EL (cell line): Measurements from ENCODE around the gene BCAS3.

ENCODE experiments used
- DNase-seq: peaks from one replicate; pipeline ENCODE4 v3.0.0-alpha.2; 2016

The BCAS3 gene

DNA sequence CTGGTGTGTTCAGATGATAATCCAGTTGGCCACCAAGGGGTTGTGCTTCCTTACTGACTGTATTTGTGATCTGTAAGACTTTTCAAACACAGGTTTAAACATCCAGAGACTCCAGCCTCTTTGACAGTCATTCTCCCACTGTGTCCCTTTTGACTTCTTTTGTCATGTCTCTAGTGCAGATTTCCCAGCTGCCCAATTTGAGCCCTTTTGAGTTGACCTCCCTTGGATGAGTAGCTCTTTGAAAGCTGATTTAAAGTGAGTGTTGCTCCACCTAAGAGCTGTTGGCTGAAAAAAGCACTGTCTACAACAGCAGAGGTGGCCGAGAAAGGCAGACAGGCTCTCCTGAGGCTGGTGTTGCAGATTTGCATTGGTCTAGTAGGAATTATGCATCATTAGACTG lies 533.6 kb downstream of the BCAS3 start:
- no peak for DNase-seq

DNA sequence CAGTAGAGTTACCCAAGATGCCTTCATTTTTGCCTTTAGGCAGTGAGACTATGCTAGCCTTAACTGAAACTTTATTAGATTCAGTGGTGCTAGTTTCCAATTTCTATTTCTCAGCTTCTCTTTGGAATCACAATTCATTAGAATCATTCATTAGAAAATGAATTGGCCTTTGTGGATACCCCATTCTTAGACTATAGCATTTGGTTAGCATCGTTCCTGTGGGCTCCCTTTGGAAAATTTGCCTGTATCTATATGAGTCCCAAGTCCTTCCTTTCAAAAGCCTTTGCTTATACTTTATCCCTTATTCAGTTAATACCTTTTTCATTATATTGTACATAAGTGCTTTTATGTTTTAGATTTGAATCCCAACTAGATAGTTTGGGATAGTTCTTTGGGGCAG lies 535.0 kb downstream of the BCAS3 start:
- DNase-seq: no peak

DNA sequence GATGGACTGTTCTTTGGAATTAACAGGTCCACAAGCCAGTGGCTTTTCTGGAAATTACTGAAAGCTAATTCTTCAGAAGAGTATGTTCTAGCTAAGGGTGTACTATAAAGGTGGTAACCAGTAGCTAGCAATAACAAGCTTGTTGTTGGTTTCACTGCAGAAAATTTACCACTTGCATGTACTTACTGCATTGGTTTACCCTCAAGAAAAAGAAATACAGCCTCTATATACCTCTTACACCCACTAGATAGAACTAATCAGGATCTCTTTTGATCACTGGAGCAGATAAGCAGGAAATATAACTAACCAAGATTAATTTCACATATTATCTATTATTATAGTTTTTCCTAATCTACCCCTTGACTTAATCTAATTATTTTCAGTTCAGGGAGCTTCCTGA lies 537.1 kb downstream of the BCAS3 start:
- DNase-seq: no peak

DNA sequence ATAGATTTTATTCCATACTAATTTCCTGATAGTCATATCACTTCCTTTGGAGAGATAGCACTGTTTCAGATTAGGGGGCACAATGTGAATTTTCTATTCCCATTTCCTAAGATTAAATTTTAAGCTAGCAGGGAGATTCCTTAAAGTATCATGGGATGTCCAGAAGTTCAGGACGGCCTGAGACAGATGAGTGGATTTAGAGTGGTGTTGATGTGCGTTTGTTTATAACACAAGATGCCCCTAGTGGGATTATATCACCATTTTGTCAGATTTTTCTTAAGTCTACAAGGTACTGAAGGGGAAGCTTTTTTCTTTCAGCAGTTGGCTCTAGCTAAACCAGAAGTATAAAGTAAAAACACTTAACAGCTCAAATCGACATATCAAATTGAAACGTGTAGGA lies 538.4 kb downstream of the BCAS3 start:
- DNase-seq: no peak

DNA sequence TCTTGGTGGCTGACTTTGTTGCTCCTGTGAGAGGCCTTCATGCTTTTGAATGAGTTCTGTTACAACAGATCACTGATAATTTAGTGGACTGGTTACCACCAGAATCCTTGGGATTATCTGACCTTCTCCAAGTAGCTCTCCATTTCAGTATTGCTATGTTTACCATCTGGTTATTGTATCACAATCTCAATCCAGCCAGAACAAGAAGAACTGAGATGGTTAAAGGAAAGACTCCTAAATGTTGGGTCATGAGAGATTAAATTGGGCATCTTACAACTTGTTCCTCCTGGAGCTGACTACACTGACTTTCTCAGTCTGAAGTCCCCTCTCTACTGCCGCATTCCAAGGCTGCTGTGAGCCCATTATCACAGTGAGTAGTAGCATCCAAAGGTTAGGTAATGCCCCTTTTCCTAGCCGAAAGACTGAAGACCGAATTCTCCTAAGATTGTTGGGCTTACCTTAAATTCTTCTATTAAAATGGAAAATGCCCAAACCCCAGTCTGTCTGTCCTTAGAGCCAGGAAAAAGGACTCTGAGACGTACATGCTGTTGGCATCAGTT lies 540.3 kb downstream of the BCAS3 start:
- DNase-seq: no peak

DNA sequence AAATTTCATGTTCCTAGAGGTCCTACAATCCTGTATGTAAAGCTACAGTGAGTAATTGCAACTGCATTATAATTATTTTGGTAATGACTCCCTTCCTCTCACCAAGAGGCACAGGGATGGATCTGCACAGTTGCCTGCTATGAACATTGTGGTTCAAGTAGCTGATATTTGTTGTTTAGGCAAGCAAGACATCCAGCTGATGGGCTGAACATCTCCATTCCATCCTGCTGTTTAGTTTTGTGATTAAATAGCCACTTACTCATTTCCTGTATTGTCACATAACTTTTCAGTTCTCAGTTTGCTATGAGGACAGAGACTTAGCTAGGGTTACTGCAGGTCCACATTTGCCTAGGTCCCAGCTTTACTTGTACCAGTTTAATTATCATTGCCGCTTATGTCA lies 540.8 kb downstream of the BCAS3 start:
- peak; percentile 75 for DNase-seq

DNA sequence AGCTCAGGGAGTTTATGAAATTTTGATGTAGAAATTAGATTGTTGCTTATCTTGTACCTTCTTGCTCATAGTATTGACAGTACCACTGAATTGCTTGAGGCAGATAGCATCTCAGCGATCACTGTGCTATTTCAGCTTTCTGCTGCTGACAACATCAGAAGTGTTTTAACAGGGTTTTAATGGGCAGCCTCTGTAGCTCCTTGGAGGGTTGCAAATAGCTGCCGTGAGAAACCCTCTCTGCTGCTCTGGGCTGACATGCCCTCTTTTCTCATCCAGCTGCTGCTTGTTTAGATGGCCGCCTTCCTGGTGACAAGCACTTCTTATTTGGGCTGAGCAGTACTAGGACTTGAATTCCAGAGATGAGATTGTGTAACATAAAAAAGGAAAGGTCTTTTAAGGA lies 541.8 kb downstream of the BCAS3 start:
- DNase-seq: peak; percentile 18

DNA sequence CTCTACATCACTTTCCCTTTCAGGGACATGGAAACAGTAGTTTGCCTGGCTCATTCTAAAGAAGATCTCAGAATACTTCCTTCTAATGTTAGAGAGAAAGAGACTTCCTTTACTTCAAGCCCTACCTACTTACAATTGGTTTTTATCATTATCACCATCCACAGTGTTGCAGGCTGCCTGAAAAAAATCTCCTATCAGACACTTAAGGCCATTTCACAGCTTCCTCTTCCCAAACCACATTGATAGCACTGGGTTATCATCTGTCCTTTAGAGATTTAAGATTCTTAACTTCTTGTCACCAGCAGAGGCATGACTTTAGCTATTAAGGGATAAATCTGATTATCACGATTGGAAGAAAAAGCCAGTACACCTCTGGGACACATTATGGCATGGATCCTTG lies 543.5 kb downstream of the BCAS3 start:
- no peak for DNase-seq

DNA sequence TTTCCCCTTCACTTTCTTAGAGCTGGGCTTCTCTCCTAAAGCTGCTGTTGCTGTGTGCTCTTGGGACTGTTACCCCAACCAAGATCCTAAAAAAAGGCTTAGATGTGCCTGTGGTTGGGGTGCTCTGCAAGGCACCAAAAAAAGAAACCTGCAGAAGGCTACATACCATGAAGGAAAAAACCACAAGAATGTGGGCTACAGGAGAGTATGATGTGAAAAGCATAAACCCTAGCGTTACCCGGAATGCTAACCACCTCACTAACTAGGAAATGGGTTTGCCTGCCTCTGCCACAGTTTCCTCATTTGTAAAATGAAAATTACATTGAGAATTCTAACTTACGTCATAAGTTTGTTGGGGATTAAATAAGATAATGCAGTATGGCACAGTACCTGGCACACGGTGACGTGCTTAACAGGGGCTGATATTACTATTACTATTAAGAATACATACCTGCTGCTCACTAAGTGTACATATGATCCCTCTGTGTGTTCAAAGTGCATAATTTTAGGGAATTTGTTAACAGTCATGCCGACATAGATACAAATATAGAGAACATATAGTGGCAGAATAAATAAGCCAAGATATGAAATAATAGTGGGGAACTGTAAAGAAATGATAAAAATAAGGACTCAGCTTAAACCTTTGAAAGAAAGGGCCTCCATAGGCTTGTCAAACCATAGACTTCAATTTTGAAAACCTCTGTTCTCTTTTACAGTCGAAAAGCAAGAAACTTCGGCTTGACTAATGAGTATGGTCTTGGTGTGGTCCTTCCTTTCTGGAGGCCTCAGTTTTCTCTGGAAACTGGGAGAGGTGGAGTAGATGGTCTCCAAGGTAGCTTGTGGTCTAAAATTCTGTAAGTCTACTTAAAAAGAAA lies 544.2 kb downstream of the BCAS3 start:
- peak; percentile 13 for DNase-seq

DNA sequence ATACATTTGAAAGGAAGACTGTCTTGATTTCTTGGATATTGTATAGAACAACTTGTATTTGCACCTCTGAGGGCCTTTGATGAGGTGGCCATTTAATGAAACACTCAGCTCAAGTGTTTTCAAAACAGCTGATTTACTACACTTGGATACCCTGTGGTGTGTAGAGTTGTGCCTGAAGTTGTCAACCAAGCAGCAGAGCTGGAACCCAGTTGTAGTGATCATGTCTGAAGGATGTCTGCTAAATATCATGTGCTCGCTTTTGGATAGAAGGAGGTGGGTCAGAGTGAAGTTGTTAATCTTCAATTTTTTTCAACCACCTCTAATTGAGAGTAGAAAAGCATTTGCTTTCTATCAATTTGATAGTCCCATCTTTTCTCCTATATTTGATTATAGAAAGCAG lies 546.1 kb downstream of the BCAS3 start:
- no peak for DNase-seq

DNA sequence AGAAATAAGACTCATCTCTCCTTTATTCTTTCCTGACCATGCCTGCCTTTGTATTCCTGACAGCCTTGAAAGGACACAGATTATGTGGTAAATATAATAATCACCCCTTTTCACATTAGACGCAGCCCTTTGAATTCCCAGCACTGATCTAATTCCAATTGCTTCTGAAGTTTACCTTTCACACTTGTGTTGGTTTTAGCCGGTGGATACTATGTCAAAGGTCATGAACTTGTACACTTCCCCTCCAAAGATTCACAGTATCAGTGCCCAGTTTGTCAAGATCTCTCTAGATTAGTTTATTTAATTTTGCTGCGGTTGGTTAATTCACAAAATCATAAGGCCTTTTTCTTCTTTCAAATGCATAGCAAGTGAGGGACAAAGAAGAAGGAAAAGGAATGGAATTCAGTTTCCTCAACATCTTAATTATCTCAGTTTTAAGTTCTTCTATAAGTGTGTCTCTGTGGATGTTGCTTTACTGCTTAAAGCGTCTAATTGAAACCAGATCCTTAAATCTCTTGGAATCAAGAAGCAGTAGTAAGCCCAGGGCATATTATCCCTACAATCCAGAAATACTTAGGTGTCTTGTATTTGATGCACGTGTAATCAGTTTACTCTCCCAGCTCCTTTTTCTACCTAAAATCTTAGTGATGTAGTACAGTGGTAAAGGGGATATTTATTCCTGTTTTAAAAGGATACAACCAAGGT lies 547.7 kb downstream of the BCAS3 start:
- DNase-seq: no peak

DNA sequence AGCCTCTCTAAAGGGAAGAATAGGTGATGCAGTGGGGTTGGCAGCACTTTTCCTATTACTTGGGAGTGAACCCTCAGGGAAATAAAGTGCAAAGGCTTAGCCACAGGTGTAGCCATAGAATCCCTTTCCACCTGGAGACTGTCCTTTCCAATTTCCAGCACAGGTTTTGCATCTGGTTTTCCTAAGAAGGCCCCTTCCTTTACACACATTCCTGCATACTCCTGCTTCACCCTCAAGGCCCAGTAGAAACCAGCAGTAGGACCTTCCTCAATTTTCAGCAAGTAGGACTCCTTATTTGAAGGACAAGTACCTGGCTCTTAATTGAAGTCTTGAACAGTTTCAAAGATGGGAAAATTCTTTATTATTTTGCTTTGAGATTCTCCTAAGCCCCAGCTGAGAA lies 550.2 kb downstream of the BCAS3 start:
- no peak for DNase-seq

DNA sequence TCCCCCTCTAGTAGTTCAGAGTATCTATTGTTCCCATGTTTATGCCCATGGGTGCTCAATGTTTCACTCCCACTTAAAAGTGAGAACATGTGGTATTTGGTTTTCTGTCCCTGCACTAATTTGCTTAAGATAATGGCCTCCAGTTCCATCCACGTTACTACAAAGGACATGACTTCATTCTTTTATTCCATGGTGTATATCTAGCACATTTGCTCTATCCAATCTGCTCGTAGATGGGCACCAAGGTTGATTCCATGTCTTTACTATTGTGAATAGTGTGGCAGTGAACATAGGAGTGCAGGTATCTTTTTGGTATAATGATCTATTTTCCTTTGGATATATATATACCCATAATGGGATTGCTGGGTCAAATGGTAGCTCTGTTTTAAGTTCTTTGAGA lies 552.8 kb downstream of the BCAS3 start:
- no peak for DNase-seq

DNA sequence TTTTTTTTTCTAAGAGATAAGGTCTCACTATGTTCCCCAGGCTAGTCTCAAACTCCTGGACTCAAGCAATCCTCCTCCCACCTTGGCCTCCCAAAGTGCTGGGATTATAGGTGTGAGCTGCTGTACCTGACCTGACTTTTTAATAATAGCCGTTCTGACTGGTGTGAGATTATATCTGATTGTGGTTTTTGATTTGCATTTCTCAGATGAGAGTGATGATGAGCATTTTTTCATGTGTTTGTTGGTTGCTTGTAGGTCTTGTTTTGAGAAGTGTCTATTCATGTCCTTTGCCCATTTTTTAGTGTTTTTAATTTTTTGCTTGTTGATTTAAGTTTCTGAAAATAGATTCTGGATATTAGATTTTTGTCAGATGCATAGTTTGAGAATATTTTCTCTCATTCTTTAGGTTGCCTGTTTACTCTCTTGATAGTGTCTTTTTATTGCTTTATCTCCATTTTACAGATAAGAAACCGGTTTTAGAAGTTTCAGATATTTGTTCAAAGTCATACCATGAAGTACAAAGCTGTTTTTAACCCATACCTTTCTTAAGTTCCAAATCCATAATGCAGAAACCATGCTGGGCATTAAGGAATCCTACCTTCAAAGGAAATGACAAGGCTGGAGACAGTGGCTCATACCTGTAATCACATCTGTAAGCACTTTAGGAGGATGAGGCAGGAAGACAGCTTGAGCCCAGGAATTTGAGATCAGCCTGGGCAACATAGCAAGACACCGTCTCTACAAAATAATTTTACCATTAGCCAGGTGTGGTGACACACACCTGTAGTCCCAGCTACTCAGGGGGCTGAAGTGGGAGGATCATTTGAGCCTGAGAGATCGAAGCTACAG lies 553.5 kb downstream of the BCAS3 start:
- no peak for DNase-seq

DNA sequence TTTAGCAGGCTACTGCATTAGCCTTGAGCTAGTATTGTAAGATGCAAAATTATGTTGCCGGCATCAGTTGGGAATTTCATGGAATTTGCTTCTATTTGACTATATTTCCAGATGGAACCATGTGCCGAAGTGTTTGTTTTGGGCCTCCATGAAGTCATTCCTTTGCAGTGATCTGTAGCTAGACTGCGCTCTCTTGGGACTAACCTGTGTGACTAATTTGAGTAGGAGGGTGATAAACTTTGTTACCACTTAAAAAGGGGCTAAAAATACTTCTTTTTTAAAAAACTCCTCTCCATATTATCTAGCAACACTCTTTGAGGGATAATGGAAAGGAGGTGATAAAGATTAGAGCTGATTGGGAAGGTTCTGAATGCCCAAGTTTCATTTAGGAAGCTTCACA lies 555.2 kb downstream of the BCAS3 start:
- DNase-seq: no peak

DNA sequence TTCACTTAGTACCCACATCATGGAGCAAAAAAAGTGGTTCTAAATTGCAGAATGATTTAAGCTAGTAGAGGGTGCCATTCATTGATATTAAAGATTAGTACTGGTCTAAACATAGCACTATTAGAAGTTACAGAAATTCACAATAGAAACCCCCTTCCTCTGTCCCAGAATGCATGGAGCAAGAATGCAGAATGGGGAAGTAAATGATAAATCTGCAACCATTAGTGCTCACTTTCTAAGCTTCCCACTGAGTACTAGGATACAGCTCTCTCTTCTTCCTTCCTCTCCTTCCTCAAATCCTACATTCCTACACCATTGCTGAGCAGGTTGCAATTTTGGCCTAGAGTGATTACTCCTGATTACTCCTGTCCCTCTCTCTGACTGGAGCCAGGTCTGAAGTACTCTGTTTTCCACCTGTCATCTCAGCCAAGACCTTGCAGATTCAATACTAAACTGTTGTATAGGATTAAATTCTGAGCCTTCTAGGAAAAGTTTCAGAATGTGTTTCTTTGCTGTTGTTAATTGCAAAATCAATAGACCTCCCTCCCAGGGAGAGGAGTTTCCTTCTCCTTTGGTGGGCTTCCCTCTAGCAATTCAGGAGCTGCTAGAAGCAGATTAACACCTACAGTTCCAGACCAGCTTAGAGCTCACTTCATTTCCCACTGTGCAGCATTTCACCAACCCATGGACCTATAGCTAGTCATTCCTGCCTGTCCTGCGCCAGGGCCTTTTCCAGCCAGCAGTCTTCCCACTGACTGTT lies 556.5 kb downstream of the BCAS3 start:
- DNase-seq: no peak

DNA sequence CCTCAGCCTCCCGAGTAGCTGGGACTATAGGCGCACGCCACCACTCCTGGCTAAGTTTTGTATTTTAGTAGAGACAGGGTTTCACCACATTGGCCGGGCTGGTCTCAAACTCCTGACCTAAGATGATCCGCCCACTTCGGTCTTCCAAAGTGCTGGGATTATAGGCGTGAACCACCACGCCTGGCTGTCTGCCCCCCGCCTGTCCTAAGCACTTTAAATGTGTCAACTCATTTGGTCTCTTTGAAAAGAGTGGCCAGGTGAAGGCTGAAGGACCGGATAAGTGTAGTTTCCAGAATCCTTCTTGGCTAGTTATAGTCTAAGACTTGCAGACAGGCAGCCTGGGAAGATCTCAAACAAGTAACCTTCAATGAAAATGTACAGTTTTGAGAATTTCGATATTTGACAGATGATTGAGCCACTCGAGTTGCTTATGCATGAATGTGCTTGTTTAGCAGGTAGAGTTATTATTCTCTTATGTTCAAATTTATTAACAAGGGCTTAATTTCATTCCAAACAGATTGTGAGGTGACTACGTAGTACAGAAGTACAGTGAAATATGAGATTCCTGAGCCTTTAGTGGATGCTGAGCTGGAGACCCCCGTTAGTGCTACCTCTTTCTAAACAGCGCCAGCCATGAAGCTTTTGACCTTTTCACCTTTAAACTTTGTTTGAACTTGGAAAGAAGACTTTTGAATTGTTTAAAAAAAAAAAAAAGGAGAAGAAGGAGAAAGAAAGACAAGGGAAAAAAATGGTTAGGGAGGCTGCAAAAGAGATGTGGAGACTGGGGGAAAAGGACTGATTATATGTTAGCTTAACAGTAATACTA lies 557.6 kb downstream of the BCAS3 start:
- DNase-seq: no peak

DNA sequence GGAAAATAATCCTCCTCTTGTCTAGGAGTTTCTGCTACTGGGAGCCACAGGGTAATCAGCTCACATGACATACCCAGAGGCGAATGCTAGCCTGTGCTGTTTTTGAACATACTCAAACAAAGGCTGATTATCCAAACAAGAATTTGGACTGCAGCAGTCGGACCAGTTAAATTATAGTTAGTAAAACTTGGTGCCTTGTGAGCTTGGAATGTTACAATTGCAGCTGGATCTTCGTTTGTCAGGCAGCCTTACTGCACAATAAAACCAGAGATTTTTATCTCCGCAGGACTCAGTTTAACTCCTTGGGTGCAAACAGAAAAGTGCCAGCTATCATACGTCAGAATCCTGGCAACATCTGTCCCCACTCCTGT lies 558.2 kb downstream of the BCAS3 start:
- peak; percentile 52 for DNase-seq

DNA sequence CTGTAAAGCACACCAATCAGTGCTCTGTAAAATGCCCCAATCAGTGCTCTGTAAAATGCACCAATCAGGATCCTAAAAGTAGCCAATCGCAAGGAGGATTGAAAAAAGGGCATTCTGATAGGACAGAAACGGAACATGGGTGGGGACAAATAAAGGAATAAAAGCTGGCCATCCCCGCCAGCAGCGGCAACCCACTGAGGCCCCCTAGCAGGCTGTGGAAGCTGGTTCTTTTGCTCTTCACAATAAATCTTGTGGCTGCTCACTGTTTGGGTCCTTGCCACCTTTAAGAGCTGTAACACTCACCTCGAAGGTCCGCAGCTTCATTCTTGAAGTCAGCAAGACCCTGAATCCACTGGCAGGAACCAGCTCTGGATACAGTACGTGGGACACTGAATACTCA lies 559.6 kb downstream of the BCAS3 start:
- no peak for DNase-seq

DNA sequence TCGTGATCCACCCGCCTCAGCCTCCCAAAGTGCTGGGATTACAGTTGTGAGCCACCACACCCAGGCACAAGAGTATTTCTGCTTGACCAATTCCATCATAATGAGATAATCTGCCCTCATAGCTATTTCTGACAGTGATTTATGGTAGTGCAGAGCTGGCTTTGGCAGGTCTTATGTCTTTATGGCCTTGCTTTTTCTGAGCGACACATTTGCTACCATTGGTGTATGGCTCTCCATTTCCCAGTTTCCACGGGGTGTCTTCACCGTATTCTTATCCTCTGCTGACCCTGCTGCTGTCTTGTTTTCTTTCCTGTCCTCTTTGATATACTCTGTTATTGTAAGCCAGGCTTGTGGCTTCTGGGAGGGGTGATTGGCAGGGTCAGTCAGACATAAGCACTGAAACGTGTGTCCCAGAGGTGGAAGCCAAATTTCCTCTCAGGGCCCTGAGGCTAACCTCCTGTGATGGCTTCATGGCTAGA lies 560.8 kb downstream of the BCAS3 start:
- DNase-seq: peak; percentile 7

DNA sequence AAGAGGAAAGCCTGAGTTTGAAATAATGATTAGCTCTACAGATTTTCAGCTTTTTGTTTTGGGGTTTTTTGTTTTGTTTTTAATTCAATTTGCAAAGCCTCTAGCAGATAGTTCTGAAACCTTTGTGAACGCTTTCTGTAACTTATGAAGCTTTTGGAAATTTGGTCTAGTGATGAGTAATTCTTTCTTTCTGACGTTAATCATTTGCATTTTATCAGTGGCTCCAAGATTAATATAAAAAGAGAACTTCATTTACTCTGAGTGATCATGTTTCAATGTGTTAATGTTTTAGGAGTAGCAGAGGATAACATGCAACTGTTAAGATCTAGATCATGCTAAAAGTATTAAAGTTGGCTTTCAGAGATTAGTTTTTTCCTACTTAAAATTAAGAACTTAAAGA lies 561.7 kb downstream of the BCAS3 start:
- DNase-seq: no peak
